Transverse colon (tissue), 3 donors: ENCODE results near the gene CDK14.

Source experiments
- CTCF ChIP-seq, 5 experiments: fragments of 200-600 bp in 3 of 5; fragments of 450-650 bp in 2 of 5; sonication (generic) in 3 of 5; IDR thresholded peaks; 1 replicate in 2 of 5; 2 replicates in 3 of 5; pipeline ENCODE4 v1.5.1; 2016 to 2017; ENCODE audit warnings: antibody characterized with exemption in 5 of 5, inconsistent platforms in 3 of 5, mild to moderate bottlenecking in 2 of 5, moderate library complexity in 1 of 5
- EP300 ChIP-seq: sonication (generic); formaldehyde crosslinking; IDR thresholded peaks from one replicate; pipeline ENCODE4 v1.6.1; 2017; ENCODE audit warnings: antibody characterized with exemption, low read depth

GRCh38 chr7:90669492-90669891 is 73.4 kb downstream of the CDK14 start:
- TF ChIP-seq CTCF (IDR thresholded peaks at IDR 0.05) (no peak), EP300 (no peak)
